NCI-H128 (cell line): ENCODE results near the gene EGFL8.
"Not testable (repeated sequence)": the region's sequence is repeated elsewhere in the genome, so short reads cannot be mapped to it uniquely, and the experiment has no call there.

Source experiments
- DNase-seq: peaks from one replicate; lab custom pipeline; 2025; ENCODE audit not compliant: unreplicated experiment; lab: John Stamatoyannopoulos, UW

Gene EGFL8

DNA sequence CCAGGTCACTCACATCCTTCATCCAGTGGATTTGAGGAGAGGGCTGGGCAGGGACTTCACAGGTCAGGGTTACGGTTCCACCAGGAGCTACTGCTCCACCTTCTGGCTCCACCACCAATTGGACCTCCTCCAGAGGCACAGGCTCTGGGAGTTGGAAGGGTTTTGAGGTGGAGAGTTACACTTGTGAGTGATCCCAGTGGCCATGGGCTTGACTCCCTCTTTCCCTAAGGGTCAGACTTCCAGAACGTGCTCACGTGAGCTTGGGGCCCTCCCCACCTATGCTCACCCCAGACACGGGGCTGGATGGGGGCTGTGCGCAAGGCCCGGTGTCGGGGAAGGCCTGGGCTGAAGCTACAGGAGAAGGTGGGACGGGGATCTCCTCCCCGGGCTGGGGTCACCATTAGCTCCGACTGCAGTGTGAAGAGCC, 18.2 kb downstream of the EGFL8 start:
- no peak for DNase-seq

DNA sequence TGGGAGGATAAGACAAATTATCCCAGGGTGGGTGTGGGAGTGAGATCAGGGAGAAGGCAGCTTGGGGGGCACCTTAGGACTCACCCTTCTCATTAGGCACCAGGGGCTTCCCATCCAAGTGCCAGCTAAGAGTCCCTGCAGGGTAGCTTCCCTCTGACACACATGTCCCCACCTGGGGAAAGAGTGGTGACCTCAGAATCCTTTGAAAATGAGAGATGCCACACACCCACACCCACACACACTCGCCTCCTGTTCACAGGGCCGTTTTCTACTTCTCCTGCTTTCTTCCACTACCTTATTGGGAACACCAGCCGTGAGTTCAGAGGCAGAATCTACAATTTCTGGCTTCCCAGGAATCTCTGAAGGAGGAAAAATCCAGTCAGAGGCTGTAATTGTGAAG, 18.6 kb downstream of the EGFL8 start:
- no peak for DNase-seq

- no peak for DNase-seq
Observed at GRCh38 chr6:32183483-32184083, 19.2 kb downstream of the EGFL8 start.

GRCh38 chr6:32184084-32184640, 19.8 kb downstream of the EGFL8 start, which contains the start of gene AGER:
TSS of gene AGER (minus strand) at chr6:32184253. CDS start at chr6:32184222, 31 bp downstream.
- no peak for DNase-seq

GRCh38 chr6:32185681-32186131, 21.3 kb downstream of the EGFL8 start:
- not testable (repeated sequence) for DNase-seq

DNA sequence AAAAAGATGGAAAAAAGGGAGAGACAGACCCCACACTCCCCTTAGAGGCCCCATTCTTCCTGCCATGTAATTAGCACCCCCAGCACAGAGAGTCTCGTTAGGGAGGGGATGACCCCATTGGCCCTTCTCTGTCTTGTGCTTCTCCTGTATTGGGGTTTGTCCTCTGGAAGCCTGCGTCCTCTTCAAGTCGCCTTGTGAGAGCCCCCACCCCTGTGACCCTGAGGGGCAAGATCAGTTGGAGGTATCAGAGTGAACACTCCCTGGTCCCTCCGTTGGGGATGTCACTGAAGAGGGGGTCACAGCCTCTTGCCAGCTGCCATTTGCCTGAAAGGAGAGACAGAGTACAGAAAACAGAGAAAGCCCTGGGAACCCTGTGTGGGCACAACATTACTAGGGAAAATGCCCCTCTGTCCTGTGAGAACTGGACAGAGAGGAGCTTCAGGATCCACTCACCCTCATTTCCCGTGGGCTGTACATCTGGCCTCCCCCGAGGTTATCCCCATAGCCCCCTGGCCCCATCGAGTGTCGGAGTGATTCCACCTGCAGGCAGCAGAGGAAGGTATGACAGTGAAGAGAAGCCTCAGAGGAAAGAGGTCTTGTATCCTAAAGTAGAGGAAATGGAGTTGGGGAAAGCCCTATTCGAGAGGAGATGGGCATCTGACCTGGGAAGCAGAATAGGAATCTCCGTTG, 21.9 kb downstream of the EGFL8 start:
- DNase-seq: not testable (repeated sequence)

DNA sequence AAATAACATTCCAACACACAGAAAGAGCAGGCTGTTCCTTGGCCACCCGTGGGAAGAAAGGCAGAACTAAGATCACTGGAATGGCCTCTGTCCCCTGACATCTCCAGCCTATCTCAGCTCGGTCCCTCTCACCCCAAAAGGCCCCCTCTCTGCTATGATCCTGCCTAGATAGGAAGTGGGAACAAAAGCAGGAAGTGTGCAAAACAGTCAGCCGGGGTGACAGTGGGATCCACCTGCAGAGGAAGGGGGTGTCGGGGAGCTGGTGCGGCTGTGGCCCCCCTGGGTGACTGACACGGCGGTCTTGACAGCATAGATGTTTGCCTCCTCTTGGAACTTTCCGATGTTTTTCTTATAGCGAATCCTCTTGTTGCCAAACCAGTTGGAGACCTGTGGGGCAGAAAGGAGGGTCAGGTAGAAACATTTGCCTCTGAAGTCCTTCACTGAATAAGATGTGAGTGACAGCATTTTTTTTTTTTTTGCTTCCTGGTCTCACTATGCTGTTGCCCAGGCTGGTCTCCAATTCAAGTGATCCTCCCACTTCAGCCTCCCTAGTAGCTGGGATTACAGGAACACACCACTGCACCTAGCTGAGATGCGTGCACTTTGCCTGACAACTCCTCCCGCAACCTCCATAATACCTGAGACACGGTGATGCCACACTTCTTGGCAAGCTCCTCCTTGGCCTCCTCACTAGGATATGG, 22.8 kb downstream of the EGFL8 start:
- DNase-seq: no peak

GRCh38 chr6:32187725-32188380, 23.5 kb downstream of the EGFL8 start:
- DNase-seq: not testable (repeated sequence)

DNA sequence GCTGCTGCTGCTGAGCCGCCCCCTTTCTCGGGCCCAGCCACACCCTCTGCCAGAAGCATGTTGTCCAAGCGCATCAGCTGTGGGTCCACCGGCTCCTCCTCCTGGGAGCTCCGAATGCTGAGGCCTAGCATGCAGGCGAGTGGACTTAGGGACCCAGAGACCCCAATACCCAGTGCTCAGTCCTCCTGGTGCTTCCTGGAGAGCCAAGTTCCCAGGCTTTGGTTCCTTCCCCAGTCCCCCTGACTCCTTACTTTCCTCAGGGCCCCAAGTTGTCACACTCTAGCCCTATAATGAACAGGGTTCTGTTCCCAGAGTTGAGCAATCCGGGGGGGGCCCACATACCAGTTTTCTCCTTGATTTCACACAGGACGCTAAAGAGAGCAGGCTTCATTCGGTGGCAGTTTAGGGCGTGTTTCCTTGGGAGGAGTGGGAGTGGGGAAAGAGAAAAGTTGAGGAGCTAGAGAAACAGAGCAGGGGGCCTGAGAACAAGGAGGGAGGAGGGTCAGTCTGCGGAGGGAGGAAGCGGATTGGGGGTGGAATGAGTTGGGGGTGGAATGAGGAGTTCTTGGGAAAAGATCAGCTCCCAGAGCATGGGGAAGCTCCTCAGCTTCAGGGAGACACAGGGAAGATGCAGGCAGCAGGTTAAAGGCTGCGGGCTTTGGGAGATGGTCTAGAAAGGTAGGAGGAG, 24.1 kb downstream of the EGFL8 start:
- DNase-seq: no peak

GRCh38 chr6:32189069-32189741, 24.8 kb downstream of the EGFL8 start:
- DNase-seq: no peak

- no peak for DNase-seq
Observed at GRCh38 chr6:32189742-32190053, 25.3 kb downstream of the EGFL8 start.

DNA sequence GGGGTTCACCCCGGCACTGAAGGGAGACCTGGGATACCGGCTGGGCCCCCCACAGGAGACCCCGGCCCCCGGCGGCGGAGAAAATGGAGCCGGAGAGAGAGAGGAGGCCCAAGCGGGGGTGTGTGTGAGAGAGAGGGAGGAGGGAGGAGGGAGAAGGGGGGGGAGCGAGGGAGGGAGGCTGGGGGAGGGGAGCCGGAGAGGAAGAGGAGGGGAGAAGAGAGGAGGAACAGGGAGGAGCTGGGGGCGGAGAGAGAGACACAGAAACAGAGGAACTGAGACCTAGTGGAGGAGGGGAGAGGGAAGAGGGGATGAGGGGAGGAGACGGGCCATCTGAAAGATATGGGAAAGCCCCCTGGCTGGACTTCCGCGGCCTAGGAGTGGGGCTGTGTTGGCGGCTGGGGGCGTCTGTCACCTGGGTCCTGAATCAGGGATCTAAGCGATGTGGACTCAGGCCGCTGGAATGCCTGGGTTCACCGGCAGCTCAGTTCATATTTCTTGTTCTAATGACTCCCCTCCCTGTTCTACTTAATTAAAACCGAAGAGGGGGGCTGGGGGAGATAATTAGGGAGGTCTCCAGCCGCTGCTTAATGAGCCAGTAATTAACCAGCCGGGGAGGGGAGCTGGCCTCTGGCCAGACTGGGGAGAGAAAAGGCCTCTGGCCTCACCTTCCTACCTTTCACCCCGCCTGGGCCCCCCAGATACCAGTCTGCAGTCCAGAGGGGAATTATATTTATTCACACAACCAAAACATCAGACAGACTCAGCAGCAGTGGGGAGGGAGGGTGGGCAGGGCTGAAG, 25.9 kb downstream of the EGFL8 start, which contains the start of gene PBX2:
Gene PBX2, minus strand, starts transcription at position 149 of the 798 bp plus-strand sequence. CDS start 287 bp downstream, outside the sequence.
- DNase-seq: peak; percentile 30

- DNase-seq: no peak
Observed at GRCh38 chr6:32190911-32191677, 26.7 kb downstream of the EGFL8 start.

DNA sequence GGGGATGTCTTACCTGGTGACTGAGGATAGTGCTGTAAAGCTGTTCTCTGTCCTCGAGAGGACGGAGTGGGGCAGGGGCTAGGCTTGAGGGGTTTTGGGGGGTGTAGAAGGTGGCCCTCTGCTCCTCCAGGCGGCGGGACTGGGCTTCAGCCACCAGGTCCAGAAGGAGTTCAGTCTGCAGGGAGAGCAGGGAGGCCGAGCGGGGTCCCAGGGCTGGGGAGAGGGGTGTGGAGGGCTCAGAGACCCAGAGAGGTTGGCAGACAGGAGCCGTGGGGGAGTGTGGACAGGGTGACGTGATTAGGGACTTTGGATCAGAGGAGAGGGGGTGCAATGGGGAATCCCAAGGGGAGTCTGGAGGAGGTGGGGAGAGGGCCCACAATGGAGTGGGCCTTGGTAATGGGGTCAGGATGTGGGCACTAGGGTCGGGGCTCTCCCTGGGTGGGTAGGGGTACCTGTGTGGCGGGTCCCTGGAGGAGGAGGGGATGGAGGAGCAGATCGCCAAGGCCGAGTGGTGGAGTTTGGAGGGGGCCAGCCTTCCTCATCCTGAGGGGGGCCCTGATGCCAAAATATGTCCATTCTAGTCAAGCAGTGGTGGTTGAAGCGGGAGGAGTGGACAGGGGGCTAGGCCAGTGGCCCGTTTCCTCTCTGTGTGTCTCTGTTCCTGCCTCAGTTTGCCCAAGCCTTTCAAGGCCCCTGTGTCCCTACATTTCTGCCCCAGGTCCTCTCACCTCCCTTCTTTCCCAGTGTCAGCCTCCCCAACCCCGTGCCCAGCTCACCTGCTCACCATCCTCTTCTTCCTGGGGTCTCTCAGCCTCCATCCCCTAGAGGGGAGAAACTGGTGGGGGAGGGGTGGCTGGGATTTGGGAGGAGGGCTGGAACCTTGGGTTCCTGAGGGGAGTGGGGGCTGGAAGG, 27.6 kb downstream of the EGFL8 start:
- no peak for DNase-seq

DNA sequence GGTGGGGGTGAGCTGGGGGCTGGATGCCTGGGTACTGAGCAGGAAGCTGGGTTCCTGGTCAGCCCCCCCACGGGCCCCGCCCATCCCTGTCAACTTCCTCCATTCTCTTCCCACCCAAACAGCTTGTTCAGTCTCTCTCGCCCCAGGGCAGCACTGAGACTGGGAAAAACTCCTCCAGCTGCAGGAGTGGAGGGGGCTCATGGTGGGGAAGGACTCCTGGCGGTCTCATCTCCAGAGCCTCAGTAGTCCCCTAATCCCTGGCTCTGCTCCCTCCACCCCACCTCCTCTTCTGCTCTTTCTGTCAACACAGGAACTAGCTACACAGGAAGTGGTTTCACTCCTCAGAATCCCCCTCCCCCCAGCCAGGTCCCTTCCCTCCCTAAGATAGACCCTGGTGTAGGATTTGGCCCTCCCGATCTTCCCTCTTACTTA, 28.2 kb downstream of the EGFL8 start, which contains the start of gene GPSM3:
Gene GPSM3, minus strand, starts transcription at position 36 of the 432 bp plus-strand sequence. CDS start 130 bp downstream, outside the sequence.
- DNase-seq: no peak

DNA sequence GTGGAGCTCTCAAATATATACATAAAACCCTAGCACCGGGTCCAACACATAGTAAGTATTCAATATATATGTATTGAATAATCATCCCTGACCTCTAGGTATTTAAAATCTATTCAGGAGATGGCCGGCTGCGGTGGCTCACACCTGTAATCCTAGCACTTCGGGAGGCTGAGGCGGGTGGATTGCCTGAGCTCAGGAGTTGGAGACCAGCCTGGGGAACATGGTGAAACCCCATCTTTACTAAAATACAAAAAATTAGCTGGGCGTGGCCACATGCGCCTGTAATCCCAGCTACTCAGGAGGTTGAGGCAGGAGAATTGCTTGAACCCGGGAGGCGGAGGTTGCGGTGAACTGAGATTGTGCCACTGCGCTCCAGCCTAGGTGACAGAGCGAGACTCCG, 28.7 kb downstream of the EGFL8 start:
- DNase-seq: not testable (repeated sequence)

DNA sequence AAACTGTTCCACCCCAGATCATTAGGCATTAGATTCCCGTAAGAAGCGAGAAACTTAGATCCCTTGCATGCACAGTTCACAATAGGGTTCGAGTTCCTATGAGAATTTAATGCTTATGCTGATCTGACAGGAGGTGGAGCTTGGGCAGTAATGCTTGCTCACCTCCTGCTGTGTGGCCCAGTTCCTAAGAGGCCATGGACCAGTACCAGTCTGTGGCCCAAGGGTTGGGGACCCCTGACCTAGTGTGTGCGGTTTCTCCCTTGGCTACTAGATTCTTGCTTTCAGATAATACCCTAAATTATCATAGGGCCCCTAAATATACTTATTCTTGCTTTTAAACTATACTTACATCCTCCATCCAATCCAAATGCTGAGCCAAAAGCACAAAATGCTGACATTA, 30.0 kb downstream of the EGFL8 start:
- no peak for DNase-seq
